ENCODE results near the gene ACAA1. TPM values are rescaled to one million over a fixed set of nuclear protein-coding genes. Genes with fewer than 3 reads are reported as not detected.
"Not testable (repeated sequence)": the region's sequence is repeated elsewhere in the genome, so short reads cannot be mapped to it uniquely, and the experiment has no call there.

ACAA1 gene
- total RNA-seq, 2 experiments from 2014 or later, result 91.3 to 91.7 TPM

DNA sequence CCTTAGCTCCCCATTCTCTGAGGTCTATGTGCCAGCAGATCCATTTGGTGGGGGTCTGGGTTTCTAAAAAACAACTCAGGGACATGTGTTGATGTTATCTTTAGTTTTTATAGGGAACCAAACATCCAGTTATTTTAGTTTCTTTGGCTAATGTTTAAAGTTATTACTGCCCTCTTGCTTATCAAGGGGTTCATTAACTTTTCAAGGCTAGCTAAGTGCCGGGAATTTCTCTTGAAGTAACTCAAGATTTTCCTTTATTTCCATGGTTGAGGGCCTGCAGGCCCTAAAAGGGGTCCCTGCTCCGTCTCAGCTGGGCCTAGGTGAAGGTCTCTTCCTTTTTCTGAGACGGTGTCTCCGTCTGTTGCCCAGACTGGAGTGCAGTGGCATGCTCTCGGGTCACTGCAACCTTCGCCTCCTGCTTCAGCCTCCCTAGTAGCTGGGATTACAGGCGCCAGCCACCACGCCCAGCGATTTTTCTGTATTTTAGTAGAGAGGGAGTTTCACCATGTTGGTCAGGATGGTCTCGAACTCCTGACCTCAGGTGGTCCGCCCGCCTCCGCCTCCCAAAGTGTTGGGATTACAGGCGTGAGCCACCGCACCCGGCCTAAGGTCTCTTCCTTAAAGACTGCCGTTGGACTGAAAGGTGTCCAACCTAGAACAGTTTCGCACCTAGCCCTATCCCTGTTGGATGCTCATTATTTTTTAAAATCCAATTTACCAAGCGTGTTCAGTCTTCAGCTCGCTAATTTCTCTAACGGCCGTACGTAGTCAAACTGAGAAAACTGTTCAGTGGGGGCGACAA, 27.1 kb upstream of the ACAA1 start:
- Mint-ChIP-seq H3K36me3 (peaks cover 26% of the 10 kb centered on the region), H3K27ac (peak overlapping the region; percentile 100), H3K27me3 (no peaks in the 10 kb centered on the region), H3K4me3 (peak overlapping the region; percentile 93), H3K4me1 (peaks cover 47% of the 10 kb centered on the region), H3K9me3 (ENCODE audit: low read depth) (no peaks in the 10 kb centered on the region)
- no peak for ATAC-seq
- CTCF ChIA-PET, result interaction anchor here (0.7 to 4.4 kb wide), 15 partner anchors 11 to 1124 kb away, joined by 3 to 41 read pairs (median 7); partner anchors contain the start of genes ACAA1, EXOG and XYLB
- no peak for DNase-seq

- Mint-ChIP-seq H3K4me3 (peak overlapping the region; percentile 93), H3K36me3 (peaks cover 20% of the 10 kb centered on the region), H3K27ac (peak overlapping the region; percentile 100), H3K4me1 (peaks cover 41% of the 10 kb centered on the region), H3K9me3 (ENCODE audit: low read depth) (no peaks in the 10 kb centered on the region), H3K27me3 (no peaks in the 10 kb centered on the region)
- DNase-seq (peak; percentile 59), ATAC-seq (no peak)
- CTCF ChIA-PET, result interaction anchor here (0.8 to 4.4 kb wide), 11 partner anchors 10 to 334 kb away, joined by 3 to 41 read pairs (median 7); partner anchors contain the start of genes ACAA1, EXOG and XYLB
Observed at GRCh38 chr3:38163117-38163840, 26.4 kb upstream of the ACAA1 start.

- peaks cover 18% of the 10 kb centered on the region for H3K4me1 Mint-ChIP-seq
- H3K9me3 Mint-ChIP-seq (ENCODE audit: low read depth); CTCF ChIA-PET; H3K4me3 Mint-ChIP-seq; DNase-seq; H3K27me3 Mint-ChIP-seq; H3K36me3 Mint-ChIP-seq; ATAC-seq; H3K27ac Mint-ChIP-seq: not testable (repeated sequence)
Observed at GRCh38 chr3:38160704-38161103, 23.8 kb upstream of the ACAA1 start.

GRCh38 chr3:38158472-38158871, 21.5 kb upstream of the ACAA1 start:
- no peak overlapping the region for H3K4me3 Mint-ChIP-seq
- CTCF ChIA-PET, result interaction anchor here (2.0 kb wide), 1 partner anchor 21 kb away, joined by 7 read pairs; the partner anchor contains the start of gene ACAA1
- H3K27ac Mint-ChIP-seq, result no peak overlapping the region
- H3K27me3 Mint-ChIP-seq, result no peaks in the 10 kb centered on the region
- no peaks in the 10 kb centered on the region for H3K9me3 Mint-ChIP-seq (ENCODE audit: low read depth)
- H3K36me3 Mint-ChIP-seq, result peaks cover 3% of the 10 kb centered on the region
- DNase-seq, result no peak
- no peak for ATAC-seq
- H3K4me1 Mint-ChIP-seq, result peaks cover 21% of the 10 kb centered on the region

DNA sequence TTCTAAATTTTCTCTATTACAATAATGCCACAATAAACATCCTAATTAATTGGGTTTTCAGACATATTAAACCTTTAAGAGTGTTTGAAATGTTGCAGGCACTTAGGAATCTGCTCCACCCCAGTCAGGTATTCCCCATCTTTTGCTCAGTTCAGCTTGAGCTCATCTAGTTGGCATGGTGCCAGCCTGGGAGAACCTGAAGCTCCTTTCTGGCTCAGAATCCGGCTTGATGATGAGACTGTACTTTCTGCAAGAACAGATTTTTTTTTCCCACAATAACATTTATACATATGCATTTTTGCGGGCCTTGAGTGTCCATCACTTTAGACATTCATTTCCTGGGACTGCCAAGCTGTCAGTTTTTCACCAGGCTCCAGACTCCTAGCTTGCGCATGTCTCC, 20.7 kb upstream of the ACAA1 start:
- Mint-ChIP-seq H3K27ac (no peak overlapping the region), H3K9me3 (ENCODE audit: low read depth) (no peaks in the 10 kb centered on the region)
- CTCF ChIA-PET, result no interaction called here

DNA sequence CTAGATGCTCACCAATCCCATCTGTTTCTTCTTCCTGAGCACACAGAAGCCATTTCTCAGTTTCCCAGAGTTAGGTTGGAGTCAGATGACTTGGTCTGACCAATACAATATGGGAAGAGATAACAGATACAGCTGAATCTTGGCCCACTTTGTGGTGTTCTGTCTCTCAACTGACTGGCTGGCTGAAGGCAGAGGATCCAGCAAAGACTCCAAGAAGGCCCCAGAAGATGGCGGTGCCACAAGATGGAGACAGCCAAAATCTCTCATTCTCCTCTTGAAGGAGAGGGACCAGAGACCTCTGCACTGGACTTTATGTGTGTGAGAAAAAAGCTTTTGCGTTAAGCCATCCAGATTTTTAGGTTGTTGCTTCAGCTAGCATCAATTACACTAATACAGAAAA, 20.2 kb upstream of the ACAA1 start:
- Mint-ChIP-seq H3K27me3 (no peaks in the 10 kb centered on the region), H3K27ac (no peak overlapping the region), H3K36me3 (no peaks in the 10 kb centered on the region), H3K4me1 (peaks cover 26% of the 10 kb centered on the region), H3K9me3 (ENCODE audit: low read depth) (no peaks in the 10 kb centered on the region), H3K4me3 (no peak overlapping the region)
- ATAC-seq (no peak), DNase-seq (no peak)
- CTCF ChIA-PET, result no interaction called here

More for the DNA sequence above, 20.7 kb upstream of the ACAA1 start:
- DNase-seq, result no peak
- no peaks in the 10 kb centered on the region for H3K36me3 Mint-ChIP-seq
- no peak overlapping the region for H3K4me3 Mint-ChIP-seq
- H3K4me1 Mint-ChIP-seq, result peaks cover 23% of the 10 kb centered on the region
- H3K27me3 Mint-ChIP-seq, result no peaks in the 10 kb centered on the region
- ATAC-seq, result no peak

- no peaks in the 10 kb centered on the region for H3K36me3 Mint-ChIP-seq
- CTCF ChIA-PET, result interaction anchor here (5.5 kb wide), 1 partner anchor 8 kb away, joined by 41 read pairs; the partner anchor contains the start of gene OXSR1
- peaks cover 38% of the 10 kb centered on the region for H3K4me1 Mint-ChIP-seq
- no peaks in the 10 kb centered on the region for H3K9me3 Mint-ChIP-seq (ENCODE audit: low read depth)
- no peak overlapping the region for H3K4me3 Mint-ChIP-seq
- ATAC-seq (no peak), DNase-seq (no peak)
- no peaks in the 10 kb centered on the region for H3K27me3 Mint-ChIP-seq
- no peak overlapping the region for H3K27ac Mint-ChIP-seq
Observed at GRCh38 chr3:38155825-38156224, 18.9 kb upstream of the ACAA1 start.

- peak; percentile 26 for DNase-seq
- no peak overlapping the region for H3K4me3 Mint-ChIP-seq
- CTCF ChIA-PET, result interaction anchor here (5.5 kb wide), 1 partner anchor 9 kb away, joined by 41 read pairs; the partner anchor contains the start of gene OXSR1
- no peaks in the 10 kb centered on the region for H3K36me3 Mint-ChIP-seq
- no peak for ATAC-seq
- H3K27me3 Mint-ChIP-seq, result no peaks in the 10 kb centered on the region
- H3K27ac Mint-ChIP-seq, result no peak overlapping the region
- H3K4me1 Mint-ChIP-seq, result peaks cover 42% of the 10 kb centered on the region
- no peaks in the 10 kb centered on the region for H3K9me3 Mint-ChIP-seq (ENCODE audit: low read depth)
Observed at GRCh38 chr3:38154625-38155255, 17.8 kb upstream of the ACAA1 start.

GRCh38 chr3:38154033-38154494, 17.1 kb upstream of the ACAA1 start:
- no peaks in the 10 kb centered on the region for H3K27me3 Mint-ChIP-seq
- no peak overlapping the region for H3K4me3 Mint-ChIP-seq
- H3K9me3 Mint-ChIP-seq (ENCODE audit: low read depth), result no peaks in the 10 kb centered on the region
- CTCF ChIA-PET, result interaction anchor here (2.0 to 5.5 kb wide), 2 partner anchors 10 to 13 kb away, joined by 5 to 41 read pairs; partner anchors contain the start of gene OXSR1
- peaks cover 46% of the 10 kb centered on the region for H3K4me1 Mint-ChIP-seq
- no peak for ATAC-seq
- no peaks in the 10 kb centered on the region for H3K36me3 Mint-ChIP-seq
- no peak overlapping the region for H3K27ac Mint-ChIP-seq
- peak; percentile 32 for DNase-seq

DNA sequence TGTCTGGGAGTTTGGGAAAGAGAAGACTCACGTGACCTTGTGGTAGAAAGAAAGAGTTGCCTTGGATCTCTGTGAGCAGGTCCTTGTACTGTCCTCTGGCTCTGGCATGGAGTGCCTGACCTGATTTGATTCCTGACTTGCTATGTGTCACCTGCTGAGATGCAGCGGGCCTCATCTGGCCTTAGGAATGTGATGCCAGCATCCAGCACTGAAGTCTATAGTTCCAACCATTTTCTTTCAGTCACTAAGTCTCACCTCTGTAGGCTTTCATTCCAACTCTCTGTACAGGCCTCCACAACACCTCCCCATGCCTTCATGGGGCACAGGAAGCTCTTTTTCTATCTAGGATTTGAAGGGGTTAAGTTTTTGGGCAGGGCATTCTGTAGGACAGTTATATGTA, 16.3 kb upstream of the ACAA1 start:
- Mint-ChIP-seq H3K36me3 (no peaks in the 10 kb centered on the region), H3K27ac (peak overlapping the region; percentile 33), H3K27me3 (no peaks in the 10 kb centered on the region), H3K4me3 (no peak overlapping the region), H3K9me3 (ENCODE audit: low read depth) (no peaks in the 10 kb centered on the region), H3K4me1 (peaks cover 46% of the 10 kb centered on the region)
- DNase-seq (peak; percentile 23), ATAC-seq (no peak)
- CTCF ChIA-PET, result interaction anchor here (2.0 to 5.5 kb wide), 2 partner anchors 11 to 13 kb away, joined by 5 to 41 read pairs; partner anchors contain the start of gene OXSR1

GRCh38 chr3:38152609-38153008, 15.7 kb upstream of the ACAA1 start:
- no peak overlapping the region for H3K4me3 Mint-ChIP-seq
- H3K4me1 Mint-ChIP-seq, result peaks cover 48% of the 10 kb centered on the region
- ATAC-seq (no peak), DNase-seq (peak; percentile 31)
- H3K9me3 Mint-ChIP-seq (ENCODE audit: low read depth), result peaks cover 3% of the 10 kb centered on the region
- peaks cover 2% of the 10 kb centered on the region for H3K36me3 Mint-ChIP-seq
- H3K27ac Mint-ChIP-seq, result peak overlapping the region; percentile 71
- no peaks in the 10 kb centered on the region for H3K27me3 Mint-ChIP-seq
- CTCF ChIA-PET, result interaction anchor here (2.0 to 5.5 kb wide), 2 partner anchors 12 kb away, joined by 5 to 41 read pairs; partner anchors contain the start of gene OXSR1

- CTCF ChIA-PET, result interaction anchor here (5.5 kb wide), 1 partner anchor 12 kb away, joined by 41 read pairs; the partner anchor contains the start of gene OXSR1
- DNase-seq (peak; percentile 46), ATAC-seq (peak; percentile 76)
- peak overlapping the region; percentile 79 for H3K27ac Mint-ChIP-seq
- no peaks in the 10 kb centered on the region for H3K27me3 Mint-ChIP-seq
- peaks cover 4% of the 10 kb centered on the region for H3K9me3 Mint-ChIP-seq (ENCODE audit: low read depth)
- peaks cover 48% of the 10 kb centered on the region for H3K4me1 Mint-ChIP-seq
- peaks cover 7% of the 10 kb centered on the region for H3K36me3 Mint-ChIP-seq
- no peak overlapping the region for H3K4me3 Mint-ChIP-seq
Observed at GRCh38 chr3:38151667-38152265, 14.8 kb upstream of the ACAA1 start.
